HepG2 (cell line): ENCODE results near the gene HIRA. TPM values are rescaled to one million over a fixed set of nuclear protein-coding genes. Genes with fewer than 3 reads are reported as not detected.

Experiments
- CHCHD3 ChIP-seq: sonication (generic); formaldehyde crosslinking; IDR thresholded peaks from 2 replicates; pipeline ENCODE4 v1.8.0; 2022; ENCODE audit warnings: mild to moderate bottlenecking, missing genetic modification reagents, moderate library complexity
- DPF2 ChIP-seq: sonication (generic); formaldehyde crosslinking; IDR thresholded peaks from 2 replicates; pipeline ENCODE4 v1.4.0; 2020; ENCODE audit warnings: mild to moderate bottlenecking, low read depth, missing genetic modification reagents, borderline replicate concordance
- DR1 ChIP-seq: sonication (generic); formaldehyde crosslinking; IDR thresholded peaks from 2 replicates; pipeline ENCODE4 v1.8.0; 2021; ENCODE audit warnings: mild to moderate bottlenecking, missing genetic modification reagents, inconsistent platforms
- EZH2 ChIP-seq: conservative IDR thresholded peaks from 2 replicates; pipeline ENCODE4 v1.6.1; 2012; ENCODE audit warnings: mild to moderate bottlenecking, low read depth, low read length, moderate library complexity
- GFI1 ChIP-seq: sonication (generic); formaldehyde crosslinking; IDR thresholded peaks from 2 replicates; pipeline ENCODE4 v1.5.0; 2020; ENCODE audit warnings: missing genetic modification reagents, mild to moderate bottlenecking, borderline replicate concordance
- IRF9 ChIP-seq: sonication (generic); formaldehyde crosslinking; IDR thresholded peaks from 2 replicates; pipeline ENCODE4 v1.8.0; 2022; ENCODE audit warnings: missing genetic modification reagents, mild to moderate bottlenecking, borderline replicate concordance
- KDM5A ChIP-seq: fragments of 200-600 bp; sonication (generic); IDR thresholded peaks from 2 replicates; pipeline ENCODE4 v1.7.0; 2018; ENCODE audit warnings: antibody characterized with exemption, mild to moderate bottlenecking, low read length, borderline replicate concordance
- KLF11 ChIP-seq: IDR thresholded peaks from 2 replicates; pipeline ENCODE4 v1.6.1; 2016; ENCODE audit warnings: missing compliant biosample characterization
- NKX3-1 ChIP-seq: sonication (generic); formaldehyde crosslinking; IDR thresholded peaks from 2 replicates; pipeline ENCODE4 v1.5.0; 2020; ENCODE audit warnings: missing genetic modification reagents
- SIX1 ChIP-seq: sonication (generic); formaldehyde crosslinking; IDR thresholded peaks from 2 replicates; pipeline ENCODE4 v1.4.0; 2020; ENCODE audit warnings: missing genetic modification reagents, borderline replicate concordance
- SP5 ChIP-seq: IDR thresholded peaks from 2 replicates; pipeline ENCODE4 v1.6.1; 2016; ENCODE audit warnings: low read depth, borderline replicate concordance
- TEAD3 ChIP-seq: optimal IDR thresholded peaks from 2 replicates; pipeline ENCODE3; 2016; ENCODE audit warnings: borderline replicate concordance
- ZEB1 ChIP-seq: IDR thresholded peaks from 2 replicates; pipeline ENCODE4 v1.6.1; 2012; ENCODE audit warnings: mild to moderate bottlenecking, low read depth, inconsistent platforms; ENCODE audit not compliant: insufficient replicate concordance
- ZKSCAN1 ChIP-seq: fragments of 150-350 bp; IDR thresholded peaks from 2 replicates; pipeline ENCODE4 v1.6.1; 2014; ENCODE audit warnings: low read length
- ZNF263 ChIP-seq: sonication (generic); formaldehyde crosslinking; IDR thresholded peaks from 2 replicates; pipeline ENCODE4 v1.4.0; 2020; ENCODE audit warnings: missing genetic modification reagents
- ZNF441 ChIP-seq: sonication (generic); formaldehyde crosslinking; IDR thresholded peaks from 2 replicates; pipeline ENCODE4 v1.7.0; 2021; ENCODE audit warnings: missing genetic modification reagents, borderline replicate concordance
- ZNF552 ChIP-seq: sonication (generic); formaldehyde crosslinking; IDR thresholded peaks from 2 replicates; pipeline ENCODE4 v1.9.0; 2022; ENCODE audit warnings: missing genetic modification reagents, mild to moderate bottlenecking, borderline replicate concordance
- ZNF598 ChIP-seq: sonication (generic); formaldehyde crosslinking; IDR thresholded peaks from 2 replicates; pipeline ENCODE4 v1.5.1; 2020; ENCODE audit warnings: mild to moderate bottlenecking, missing genetic modification reagents, borderline replicate concordance
- ZNF709 ChIP-seq: sonication (generic); formaldehyde crosslinking; IDR thresholded peaks from 2 replicates; pipeline ENCODE4 v1.5.0; 2020; ENCODE audit warnings: mild to moderate bottlenecking, missing genetic modification reagents
- ZNF776 ChIP-seq: sonication (generic); formaldehyde crosslinking; IDR thresholded peaks from 2 replicates; pipeline ENCODE4 v1.4.0; 2020; ENCODE audit warnings: mild to moderate bottlenecking, missing genetic modification reagents
- ZSCAN29 ChIP-seq: sonication (generic); formaldehyde crosslinking; conservative IDR thresholded peaks from 2 replicates; pipeline ENCODE4 v1.4.0; 2020; ENCODE audit warnings: mild to moderate bottlenecking, missing genetic modification reagents
- polyA plus RNA-seq, 8 experiments: library from polyadenylated mRNA; depleted of rRNA in 3 of 8; stranded (reverse) in 7 of 8; unstranded in 1 of 8; fragments of >200 nt; fragmentation: Illumina TruSeq in 4 of 8; extraction: Trizol in 4 of 8; gene quantifications; 2 replicates each; pipeline versions ENCODE4 v1.2.1 to v1.2.3, GENCODE V29; 2011 to 2016; ENCODE audit warnings: low read depth in 4 of 8, missing spikeins in 1 of 8, mixed read lengths in 1 of 8; ENCODE audit not compliant: insufficient read depth in 1 of 8
- total RNA-seq, 5 experiments: library from RNA; depleted of rRNA; stranded (reverse); fragments of >200 nt; fragmentation: Illumina TruSeq; extraction: Trizol; gene quantifications; 2 replicates each; pipeline ENCODE4 v1.2.3, GENCODE V29; 2016; ENCODE audit warnings: low read depth in 1 of 5
- TF ChIP-seq, protein P1 (sequence below): sonication (generic); formaldehyde crosslinking; IDR thresholded peaks from 2 replicates; pipeline ENCODE4 v1.5.0; 2020; ENCODE audit warnings: missing genetic modification reagents
- TF ChIP-seq, protein P2 (sequence below): IDR thresholded peaks from 2 replicates; pipeline ENCODE4 v1.6.1; 2016; ENCODE audit warnings: control low read depth
- TF ChIP-seq, protein P3 (sequence below): sonication (generic); formaldehyde crosslinking; IDR thresholded peaks from 2 replicates; pipeline ENCODE4 v1.4.0; 2020; ENCODE audit warnings: mild to moderate bottlenecking, missing genetic modification reagents

HIRA gene
- total and polyA plus RNA-seq, 2 of the 13 experiments (the other 11 are each of a cell fraction or from before 2014, with no cell fraction given), result 21.5 to 29.2 TPM

DNA sequence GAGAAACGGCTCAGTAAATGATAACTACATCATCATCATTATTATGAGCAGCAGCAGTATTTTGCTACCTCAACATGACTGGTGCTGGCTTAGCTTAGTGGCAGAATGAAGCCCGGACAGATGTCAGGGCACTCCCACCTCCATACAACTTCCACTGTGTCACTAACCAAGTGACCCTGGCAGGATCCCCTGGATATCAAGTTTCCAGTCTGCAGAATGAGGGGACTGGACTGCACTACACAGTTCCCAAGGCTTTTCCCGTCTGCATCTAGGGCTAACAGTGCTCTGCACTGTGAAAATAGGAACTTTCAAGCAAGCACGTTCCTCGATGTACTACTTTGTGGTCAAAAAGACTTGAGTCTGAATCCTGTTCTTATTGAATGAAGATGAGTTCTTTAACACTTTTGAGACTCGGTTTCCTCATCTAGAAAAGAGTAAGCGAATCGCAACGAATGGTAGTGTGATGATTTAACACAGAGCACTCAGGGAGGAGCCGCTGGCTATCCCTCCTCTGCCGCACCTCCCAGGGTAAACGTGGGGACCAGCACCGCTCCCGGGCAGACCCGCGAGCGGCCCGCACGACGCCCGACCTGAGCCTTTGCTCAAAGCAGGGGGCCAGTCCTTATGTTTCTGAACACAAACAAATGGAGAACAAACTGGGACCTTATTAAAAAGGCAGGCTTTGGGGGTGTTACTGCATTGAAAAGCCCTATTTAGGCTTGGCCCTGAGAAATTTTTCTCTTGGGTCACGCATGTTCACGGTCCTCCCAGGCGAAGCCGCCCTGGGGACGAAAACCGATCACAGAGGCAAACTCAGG, 140.9 kb downstream of the HIRA start (continued):
- TF ChIP-seq DPF2 (CRISPR knock-in tag), result no peak
- no peak for TF ChIP-seq GFI1 (CRISPR knock-in tag)
- peak; percentile 28 for TF ChIP-seq ZEB1
- TF ChIP-seq DR1, result no peak
- no peak for TF ChIP-seq EZH2
- no peak for TF ChIP-seq IRF9 (CRISPR knock-in tag)
- TF ChIP-seq, protein P1, sequence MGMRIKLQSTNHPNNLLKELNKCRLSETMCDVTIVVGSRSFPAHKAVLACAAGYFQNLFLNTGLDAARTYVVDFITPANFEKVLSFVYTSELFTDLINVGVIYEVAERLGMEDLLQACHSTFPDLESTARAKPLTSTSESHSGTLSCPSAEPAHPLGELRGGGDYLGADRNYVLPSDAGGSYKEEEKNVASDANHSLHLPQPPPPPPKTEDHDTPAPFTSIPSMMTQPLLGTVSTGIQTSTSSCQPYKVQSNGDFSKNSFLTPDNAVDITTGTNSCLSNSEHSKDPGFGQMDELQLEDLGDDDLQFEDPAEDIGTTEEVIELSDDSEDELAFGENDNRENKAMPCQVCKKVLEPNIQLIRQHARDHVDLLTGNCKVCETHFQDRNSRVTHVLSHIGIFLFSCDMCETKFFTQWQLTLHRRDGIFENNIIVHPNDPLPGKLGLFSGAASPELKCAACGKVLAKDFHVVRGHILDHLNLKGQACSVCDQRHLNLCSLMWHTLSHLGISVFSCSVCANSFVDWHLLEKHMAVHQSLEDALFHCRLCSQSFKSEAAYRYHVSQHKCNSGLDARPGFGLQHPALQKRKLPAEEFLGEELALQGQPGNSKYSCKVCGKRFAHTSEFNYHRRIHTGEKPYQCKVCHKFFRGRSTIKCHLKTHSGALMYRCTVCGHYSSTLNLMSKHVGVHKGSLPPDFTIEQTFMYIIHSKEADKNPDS, result no peak
- no peak for TF ChIP-seq ZKSCAN1
- TF ChIP-seq TEAD3 (CRISPR knock-in tag), result no peak
- peak; percentile 95 for TF ChIP-seq ZNF263 (CRISPR knock-in tag)
- TF ChIP-seq ZNF709, result no peak
- no peak for TF ChIP-seq ZNF552 (CRISPR knock-in tag)
- TF ChIP-seq KDM5A, result no peak
- TF ChIP-seq SP5, result no peak
- no peak for TF ChIP-seq CHCHD3
- TF ChIP-seq KLF11 (CRISPR knock-in tag), result no peak
- no peak for TF ChIP-seq ZNF441 (CRISPR knock-in tag)
- no peak for TF ChIP-seq NKX3-1
- peak; percentile 71; the same call in 1 of the 2 replicates for TF ChIP-seq SIX1
- no peak for TF ChIP-seq ZSCAN29
- TF ChIP-seq, protein P2, sequence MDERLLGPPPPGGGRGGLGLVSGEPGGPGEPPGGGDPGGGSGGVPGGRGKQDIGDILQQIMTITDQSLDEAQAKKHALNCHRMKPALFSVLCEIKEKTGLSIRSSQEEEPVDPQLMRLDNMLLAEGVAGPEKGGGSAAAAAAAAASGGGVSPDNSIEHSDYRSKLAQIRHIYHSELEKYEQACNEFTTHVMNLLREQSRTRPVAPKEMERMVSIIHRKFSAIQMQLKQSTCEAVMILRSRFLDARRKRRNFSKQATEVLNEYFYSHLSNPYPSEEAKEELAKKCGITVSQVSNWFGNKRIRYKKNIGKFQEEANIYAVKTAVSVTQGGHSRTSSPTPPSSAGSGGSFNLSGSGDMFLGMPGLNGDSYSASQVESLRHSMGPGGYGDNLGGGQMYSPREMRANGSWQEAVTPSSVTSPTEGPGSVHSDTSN (CRISPR knock-in tag), result no peak
- no peak for TF ChIP-seq ZNF598
- TF ChIP-seq, protein P3, sequence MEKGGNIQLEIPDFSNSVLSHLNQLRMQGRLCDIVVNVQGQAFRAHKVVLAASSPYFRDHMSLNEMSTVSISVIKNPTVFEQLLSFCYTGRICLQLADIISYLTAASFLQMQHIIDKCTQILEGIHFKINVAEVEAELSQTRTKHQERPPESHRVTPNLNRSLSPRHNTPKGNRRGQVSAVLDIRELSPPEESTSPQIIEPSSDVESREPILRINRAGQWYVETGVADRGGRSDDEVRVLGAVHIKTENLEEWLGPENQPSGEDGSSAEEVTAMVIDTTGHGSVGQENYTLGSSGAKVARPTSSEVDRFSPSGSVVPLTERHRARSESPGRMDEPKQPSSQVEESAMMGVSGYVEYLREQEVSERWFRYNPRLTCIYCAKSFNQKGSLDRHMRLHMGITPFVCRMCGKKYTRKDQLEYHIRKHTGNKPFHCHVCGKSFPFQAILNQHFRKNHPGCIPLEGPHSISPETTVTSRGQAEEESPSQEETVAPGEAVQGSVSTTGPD (CRISPR knock-in tag), result no peak
- no peak for TF ChIP-seq ZNF776 (CRISPR knock-in tag)
